Sigmoid colon (tissue), 7 donors: ENCODE measurements around the gene CCDC63. TPM values are rescaled to one million over a fixed set of nuclear protein-coding genes. Genes with fewer than 3 reads are reported as not detected.

ENCODE experiments used
- DNase-seq: peaks from one replicate; pipeline ENCODE4 v3.0.0-alpha.2; 2019
- H3K27ac ChIP-seq, 4 donors: fragments of 200-600 bp; sonication (generic); one replicate each; pipeline ENCODE4 v1.5.1; 2016 to 2019; ENCODE audit warnings: mild to moderate bottlenecking in 1 of 4
- H3K27me3 ChIP-seq, 3 donors: fragments of 200-600 bp; sonication (generic); one replicate each; pipeline ENCODE4 v1.5.1; 2019; ENCODE audit warnings: mild to moderate bottlenecking in 1 of 3
- H3K36me3 ChIP-seq, 4 donors: fragments of 200-600 bp; sonication (generic); one replicate each; pipeline ENCODE4 v1.5.1; 2016 to 2019
- H3K4me1 ChIP-seq, 4 donors: fragments of 200-600 bp; sonication (generic); one replicate each; pipeline ENCODE4 v1.5.1; 2017 to 2019
- H3K4me3 ChIP-seq, 4 donors: fragments of 200-600 bp; sonication (generic); one replicate each; pipeline ENCODE4 v1.5.1; 2017 to 2019; ENCODE audit warnings: mild to moderate bottlenecking in 2 of 4, moderate library complexity in 1 of 4
- H3K9me3 ChIP-seq, 4 donors: fragments of 200-600 bp in 3 of 4; sonication (generic) in 3 of 4; one replicate each; pipeline versions ENCODE4 v1.5.1 to v1.6.1; 2013 to 2019
- EP300 ChIP-seq, 4 donors: sonication (generic); formaldehyde crosslinking; IDR thresholded peaks; one replicate each; pipeline ENCODE4 v1.6.1; 2017; ENCODE audit warnings: antibody characterized with exemption in 4 of 4
- POLR2A ChIP-seq, 2 donors: fragments of 450-650 bp; IDR thresholded peaks; one replicate each; pipeline ENCODE4 v1.6.1; 2016; ENCODE audit warnings: antibody characterized with exemption in 2 of 2, mild to moderate bottlenecking in 2 of 2, moderate library complexity in 2 of 2
- POLR2AphosphoS5 ChIP-seq, 4 donors: sonication (generic); formaldehyde crosslinking; IDR thresholded peaks; one replicate each; pipeline ENCODE4 v1.6.1; 2017; ENCODE audit warnings: antibody characterized with exemption in 4 of 4
- WGBS, 2 donors: extraction: QIAGEN DNeasy Blood & Tissue Kit; methylation state at CpG; one replicate each; pipeline ENCODE4 v1.1.7; 2013; 5-methylcytosine and 5-hydroxymethylcytosine counted together
- intact Hi-C: fragments of 100-400 bp; cut with DNase I; formaldehyde crosslinking; loops from one replicate; pipeline ENCODE4 v1.15.1; 2023
- polyA plus RNA-seq, 3 donors: library from polyadenylated mRNA; stranded (reverse); fragments of 200-250 nt; gene quantifications; one replicate each; pipeline ENCODE4 v1.2.3, GENCODE V29; 2013
- total RNA-seq, 4 donors: library from RNA; depleted of rRNA; stranded (reverse); fragments of >200 nt; gene quantifications; one replicate each; pipeline ENCODE4 v1.1.0, GENCODE V29; 2016
- TF ChIP-seq, protein P1 (sequence below), 4 experiments: fragments of 450-650 bp in 3 of 4; fragments of 200-600 bp in 1 of 4; IDR thresholded peaks; one replicate each; pipeline ENCODE4 v1.5.1; 2016 to 2019; ENCODE audit warnings: antibody characterized with exemption in 4 of 4, mild to moderate bottlenecking in 3 of 4, moderate library complexity in 2 of 4
- donor health status: healthy with polysubstance abuse.
- donor health status: Bipolar disorder and iron deficiency.
- donor health status: healthy.

The CCDC63 gene
- total and polyA plus RNA-seq, 7 donors = not detected

DNA sequence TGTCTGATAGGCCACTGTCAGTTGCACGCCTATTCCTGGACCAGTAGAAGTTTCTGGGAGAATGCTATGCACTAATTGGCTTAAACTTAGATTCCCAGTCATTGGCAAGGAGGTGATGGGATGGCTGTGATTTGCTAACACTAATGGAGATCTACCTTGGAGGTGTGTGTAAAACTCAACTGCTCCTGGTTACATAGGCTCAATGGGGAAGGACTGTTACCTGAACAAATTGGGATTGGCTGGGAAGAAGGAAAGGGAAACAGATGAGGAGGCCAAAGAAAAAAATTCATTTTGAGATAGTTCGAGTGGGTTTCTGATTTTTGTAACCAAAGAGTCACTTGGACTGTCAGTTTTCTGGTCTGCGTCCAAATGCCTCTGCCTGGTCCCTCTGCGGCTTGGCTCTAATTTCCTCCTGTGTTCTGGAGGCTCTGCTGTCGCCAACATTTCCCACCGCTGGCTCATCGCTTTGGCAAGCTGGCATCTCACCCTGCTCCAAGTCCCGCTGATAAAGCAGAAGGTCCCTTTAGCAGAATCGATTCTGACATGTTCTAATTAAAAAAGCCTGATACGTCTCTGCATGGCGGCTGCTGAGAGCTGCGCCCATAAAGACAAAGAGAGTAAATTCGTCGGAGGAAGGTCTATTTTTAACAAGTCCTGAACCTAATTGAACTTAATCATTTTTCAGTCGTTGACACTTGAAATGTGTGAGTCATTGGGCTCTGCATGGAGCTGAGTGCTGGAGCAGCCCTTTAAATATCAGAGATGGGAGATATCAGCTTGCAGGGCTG lies 2.0 kb upstream of the CCDC63 start:
- Histone ChIP-seq H3K36me3 (no peaks in the 10 kb centered on the region), H3K4me1 (peaks cover 0 to 16% (median 14%) of the 10 kb centered on the region in 4 donors), H3K4me3 (no peak overlapping the region), H3K9me3 (no peaks in the 10 kb centered on the region), H3K27me3 (no peaks in the 10 kb centered on the region), H3K27ac (peak overlapping the region in 2 of 4 donors; percentile 28 to 49)
- WGBS, 2 donors = 77 to 80% methylated on average over 15 of the region's 15 CpGs
- intact Hi-C loops = no loop called here
- TF ChIP-seq, protein P1, sequence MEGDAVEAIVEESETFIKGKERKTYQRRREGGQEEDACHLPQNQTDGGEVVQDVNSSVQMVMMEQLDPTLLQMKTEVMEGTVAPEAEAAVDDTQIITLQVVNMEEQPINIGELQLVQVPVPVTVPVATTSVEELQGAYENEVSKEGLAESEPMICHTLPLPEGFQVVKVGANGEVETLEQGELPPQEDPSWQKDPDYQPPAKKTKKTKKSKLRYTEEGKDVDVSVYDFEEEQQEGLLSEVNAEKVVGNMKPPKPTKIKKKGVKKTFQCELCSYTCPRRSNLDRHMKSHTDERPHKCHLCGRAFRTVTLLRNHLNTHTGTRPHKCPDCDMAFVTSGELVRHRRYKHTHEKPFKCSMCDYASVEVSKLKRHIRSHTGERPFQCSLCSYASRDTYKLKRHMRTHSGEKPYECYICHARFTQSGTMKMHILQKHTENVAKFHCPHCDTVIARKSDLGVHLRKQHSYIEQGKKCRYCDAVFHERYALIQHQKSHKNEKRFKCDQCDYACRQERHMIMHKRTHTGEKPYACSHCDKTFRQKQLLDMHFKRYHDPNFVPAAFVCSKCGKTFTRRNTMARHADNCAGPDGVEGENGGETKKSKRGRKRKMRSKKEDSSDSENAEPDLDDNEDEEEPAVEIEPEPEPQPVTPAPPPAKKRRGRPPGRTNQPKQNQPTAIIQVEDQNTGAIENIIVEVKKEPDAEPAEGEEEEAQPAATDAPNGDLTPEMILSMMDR (IDR thresholded peaks at IDR 0.05) = no peak
- TF ChIP-seq POLR2AphosphoS5 (IDR thresholded peaks at IDR 0.05) (no peak), POLR2A (IDR thresholded peaks at IDR 0.05) (no peak), EP300 (IDR thresholded peaks at IDR 0.05) (no peak)
- no peak for DNase-seq

GRCh38 chr12:110845339-110845682 lies 1.5 kb upstream of the CCDC63 start:
- intact Hi-C loops = no loop called here
- TF ChIP-seq, protein P1 (IDR thresholded peaks at IDR 0.05) = no peak
- TF ChIP-seq EP300 (IDR thresholded peaks at IDR 0.05) (no peak), POLR2A (IDR thresholded peaks at IDR 0.05) (no peak), POLR2AphosphoS5 (IDR thresholded peaks at IDR 0.05) (no peak)

DNA sequence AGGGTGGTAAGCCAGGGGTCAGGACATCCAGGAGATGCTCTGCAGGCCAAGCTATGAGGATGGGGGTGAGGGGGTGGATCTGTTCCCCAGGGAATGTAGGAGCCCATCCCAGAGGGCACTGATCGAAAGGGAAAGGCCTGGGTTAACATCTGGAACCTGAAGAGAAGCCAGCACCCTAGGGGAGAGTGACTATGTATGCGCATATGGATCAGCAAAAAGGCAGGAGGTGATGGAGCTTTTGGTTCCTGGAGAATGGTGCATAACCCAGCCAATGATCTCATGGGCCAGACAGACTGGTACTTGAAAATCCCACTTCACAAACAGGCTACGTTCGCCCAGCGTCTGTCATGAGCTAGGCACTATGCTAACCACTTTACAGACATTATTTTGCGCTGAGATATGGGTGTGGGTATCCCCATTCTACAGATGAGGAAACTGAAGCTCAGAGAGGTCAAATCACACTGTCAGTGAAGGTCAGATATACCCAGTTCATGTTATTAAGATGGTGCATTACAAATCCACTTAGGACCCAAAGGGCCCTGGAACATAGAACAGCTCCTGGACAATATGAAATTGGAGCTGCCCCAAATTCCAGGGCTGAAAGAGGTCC lies 1.6 kb downstream of the CCDC63 start:
- no peak for TF ChIP-seq POLR2A (IDR thresholded peaks at IDR 0.05)
- no peak for TF ChIP-seq POLR2AphosphoS5 (IDR thresholded peaks at IDR 0.05)
- TF ChIP-seq, protein P1 (IDR thresholded peaks at IDR 0.05) = no peak
- TF ChIP-seq EP300 (IDR thresholded peaks at IDR 0.05) = no peak
- 95 to 96% methylated on average over 6 of the region's 6 CpGs for WGBS, 2 donors
- Histone ChIP-seq H3K36me3 (no peaks in the 10 kb centered on the region), H3K4me1 (peaks cover 0 to 16% (median 14%) of the 10 kb centered on the region in 4 donors), H3K27ac (no peak overlapping the region), H3K4me3 (no peak overlapping the region), H3K9me3 (no peaks in the 10 kb centered on the region), H3K27me3 (no peaks in the 10 kb centered on the region)
- no peak for DNase-seq
- intact Hi-C loops = no loop called here

More at GRCh38 chr12:110845339-110845682, 1.5 kb upstream of the CCDC63 start:
- Histone ChIP-seq H3K4me3 (no peak overlapping the region), H3K27ac (peak overlapping the region in 1 of 4 donors; percentile 49), H3K36me3 (no peaks in the 10 kb centered on the region), H3K9me3 (no peaks in the 10 kb centered on the region), H3K4me1 (peaks cover 0 to 16% (median 14%) of the 10 kb centered on the region in 4 donors), H3K27me3 (no peaks in the 10 kb centered on the region)
- 80 to 87% methylated on average over 4 of the region's 4 CpGs for WGBS, 2 donors
- no peak for DNase-seq

DNA sequence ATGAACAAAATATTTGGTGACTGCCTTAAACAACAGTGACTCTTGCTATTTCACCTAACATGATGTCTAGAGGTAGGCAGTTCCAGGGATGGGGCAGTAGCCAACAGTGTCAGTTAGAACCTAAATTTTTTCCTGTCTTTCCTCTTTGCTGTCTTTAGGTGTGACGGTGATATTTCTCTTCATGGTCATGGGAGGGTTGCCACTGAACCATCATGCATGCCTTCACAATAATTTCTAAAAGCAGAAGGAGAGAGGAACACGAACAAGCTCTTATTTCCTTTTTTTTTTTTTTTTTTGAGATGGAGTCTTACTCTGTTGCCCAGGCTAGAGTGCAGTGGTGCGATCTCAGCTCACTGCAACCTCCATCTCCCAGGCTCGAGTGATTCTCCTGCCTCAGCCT lies 2.4 kb downstream of the CCDC63 start:
- TF ChIP-seq, protein P1 (IDR thresholded peaks at IDR 0.05) = no peak
- TF ChIP-seq POLR2AphosphoS5 (IDR thresholded peaks at IDR 0.05) = no peak
- TF ChIP-seq POLR2A (IDR thresholded peaks at IDR 0.05) = no peak
- TF ChIP-seq EP300 (IDR thresholded peaks at IDR 0.05) = no peak
- Histone ChIP-seq H3K4me3 (no peak overlapping the region), H3K27ac (no peak overlapping the region), H3K36me3 (no peaks in the 10 kb centered on the region), H3K4me1 (peaks cover 0 to 16% (median 14%) of the 10 kb centered on the region in 4 donors), H3K9me3 (no peaks in the 10 kb centered on the region), H3K27me3 (no peaks in the 10 kb centered on the region)
- intact Hi-C loops = no loop called here
- DNase-seq = no peak
- WGBS, 2 donors = 81 to 82% methylated on average over 4 of the region's 4 CpGs
